ENCODE results near the gene ZBTB9.

GRCh38 chr6:33505548-33506370 lies 51.4 kb downstream of the ZBTB9 start:
- TF ChIP-seq CTCF (IDR thresholded peaks at IDR 0.05; ENCODE audit: insufficient read depth, low read length, poor library complexity, severe bottlenecking) (no peak), EZH2phosphoT487 (conservative IDR thresholded peaks at IDR 0.05; ENCODE audit: low read length) (no peak)
